Mesenchymal stem cell (in vitro differentiated cells and primary cell): ENCODE data around the gene PRDM12.
A peak's percentile ranks its signal among the peaks of the same experiment; 100 is the strongest.

Experiments used
- DNase-seq: peaks from one replicate; pipeline ENCODE4 v3.0.0-alpha.2; 2013
- H2AFZ ChIP-seq: one replicate; pipeline ENCODE4 v1.6.1; 2013; ENCODE audit warnings: low read depth, mild to moderate bottlenecking, control low read depth, inconsistent platforms, low read length, moderate library complexity
- H2AK5ac ChIP-seq: 2 replicates; pipeline ENCODE4 v1.6.1; 2013; ENCODE audit warnings: low read length, moderate library complexity, mild to moderate bottlenecking, inconsistent platforms; ENCODE audit not compliant: severe bottlenecking
- H2BK120ac ChIP-seq: one replicate; pipeline ENCODE4 v1.6.1; 2013; ENCODE audit warnings: low read depth, mild to moderate bottlenecking, inconsistent platforms, low read length, moderate library complexity
- H2BK12ac ChIP-seq, 2 experiments: one replicate each; pipeline ENCODE4 v1.6.1; 2013; ENCODE audit warnings: inconsistent platforms in 2 of 2, low read length in 2 of 2, mild to moderate bottlenecking in 2 of 2, moderate library complexity in 2 of 2, control low read depth in 1 of 2
- H2BK15ac ChIP-seq: one replicate; pipeline ENCODE4 v1.6.1; 2013; ENCODE audit warnings: mild to moderate bottlenecking, low read depth, inconsistent platforms; ENCODE audit not compliant: poor library complexity, severe bottlenecking
- H2BK5ac ChIP-seq: 2 replicates; pipeline ENCODE4 v1.6.1; 2013; ENCODE audit warnings: low read depth, mild to moderate bottlenecking, low read length, control low read depth, inconsistent platforms; ENCODE audit not compliant: poor library complexity, severe bottlenecking
- H3K14ac ChIP-seq, 2 experiments: one replicate each; pipeline ENCODE4 v1.6.1; 2013; ENCODE audit warnings: inconsistent platforms in 2 of 2, low read length in 2 of 2, control low read depth in 1 of 2, mild to moderate bottlenecking in 1 of 2, moderate library complexity in 1 of 2
- H3K18ac ChIP-seq, 2 experiments: one replicate each; pipeline ENCODE4 v1.6.1; 2013; ENCODE audit warnings: inconsistent platforms in 2 of 2, low read length in 2 of 2, control low read depth in 1 of 2, low read depth in 1 of 2, mild to moderate bottlenecking in 1 of 2
- H3K23ac ChIP-seq, 2 experiments: one replicate each; pipeline ENCODE4 v1.6.1; 2013; ENCODE audit warnings: inconsistent platforms in 2 of 2, low read length in 2 of 2, mild to moderate bottlenecking in 2 of 2, moderate library complexity in 2 of 2, control low read depth in 1 of 2
- H3K27ac ChIP-seq: 2 replicates; pipeline ENCODE4 v1.5.1; 2013; ENCODE audit warnings: mild to moderate bottlenecking, moderate library complexity, low read length, control low read depth, inconsistent platforms; ENCODE audit not compliant: poor library complexity, severe bottlenecking
- H3K27me3 ChIP-seq, 2 experiments: 2 replicates each; pipeline versions ENCODE4 v1.6.1 to v1.7.0; 2013; ENCODE audit warnings: low read length in 2 of 2, mild to moderate bottlenecking in 2 of 2, moderate library complexity in 2 of 2, control low read depth in 1 of 2, inconsistent platforms in 1 of 2; ENCODE audit not compliant: control insufficient read depth in 1 of 2, insufficient read depth in 1 of 2
- H3K36me3 ChIP-seq, 2 experiments: 2 replicates each; pipeline versions ENCODE4 v1.6.1 to v1.7.0; 2013; ENCODE audit warnings: low read length in 2 of 2, control low read depth in 1 of 2, inconsistent platforms in 1 of 2, low read depth in 1 of 2, mild to moderate bottlenecking in 1 of 2; ENCODE audit not compliant: insufficient read depth in 2 of 2, control insufficient read depth in 1 of 2
- H3K4ac ChIP-seq, 2 experiments: one replicate each; pipeline ENCODE4 v1.6.1; 2013; ENCODE audit warnings: inconsistent platforms in 2 of 2, low read length in 2 of 2, mild to moderate bottlenecking in 2 of 2, moderate library complexity in 2 of 2, control low read depth in 1 of 2, low read depth in 1 of 2
- H3K4me1 ChIP-seq: 2 replicates; pipeline ENCODE4 v1.6.1; 2013; ENCODE audit warnings: low read depth, low read length, control low read depth; ENCODE audit not compliant: control insufficient read depth, insufficient read depth
- H3K4me2 ChIP-seq: 2 replicates; pipeline ENCODE4 v1.6.1; 2013; ENCODE audit warnings: low read length, mild to moderate bottlenecking, inconsistent platforms; ENCODE audit not compliant: poor library complexity, severe bottlenecking
- H3K4me3 ChIP-seq, 2 experiments: 2 replicates each; pipeline versions ENCODE4 v1.5.1 to v1.7.0; 2013; ENCODE audit warnings: low read length in 2 of 2, mild to moderate bottlenecking in 2 of 2, control low read depth in 1 of 2, low read depth in 1 of 2; ENCODE audit not compliant: insufficient read depth in 1 of 2
- H3K79me1 ChIP-seq: replicated peaks from 2 replicates; pipeline ENCODE4 v1.6.1; 2013; ENCODE audit warnings: mild to moderate bottlenecking, control low read depth, low read length, inconsistent platforms; ENCODE audit not compliant: poor library complexity, severe bottlenecking
- H3K9ac ChIP-seq: 2 replicates; pipeline ENCODE4 v1.7.0; 2013; ENCODE audit warnings: mild to moderate bottlenecking, low read length, moderate library complexity
- H3K9me3 ChIP-seq: 2 replicates; pipeline ENCODE4 v1.7.0; 2013; ENCODE audit warnings: mild to moderate bottlenecking, low read length; ENCODE audit not compliant: control insufficient read depth
- H4K8ac ChIP-seq: one replicate; pipeline ENCODE4 v1.6.1; 2013; ENCODE audit warnings: inconsistent platforms, mild to moderate bottlenecking, low read length, moderate library complexity
- H4K91ac ChIP-seq: one replicate; pipeline ENCODE4 v1.6.1; 2013; ENCODE audit warnings: mild to moderate bottlenecking, low read length, inconsistent platforms
- WGBS: methylation state at CpG from one replicate; pipeline ENCODE4 v1.1.7; 2013; ENCODE audit warnings: mixed read lengths; 5-methylcytosine and 5-hydroxymethylcytosine counted together

PRDM12 gene

GRCh38 chr9:130720762-130721161, 56.4 kb downstream of the PRDM12 start:
- H3K79me1 ChIP-seq, result peaks cover 23% of the 10 kb centered on the region
- no peak for DNase-seq
- no peak overlapping the region for H2BK120ac ChIP-seq
- no peak overlapping the region for H3K18ac ChIP-seq
- H3K9ac ChIP-seq, result no peak overlapping the region
- no peak overlapping the region for H3K4me3 ChIP-seq
- no peak overlapping the region for H3K14ac ChIP-seq
- H4K8ac ChIP-seq, result no peak overlapping the region
- no peak overlapping the region for H3K4ac ChIP-seq
- H3K27me3 ChIP-seq, result no peaks in the 10 kb centered on the region
- H2AFZ ChIP-seq, result no peak overlapping the region
- no peak overlapping the region for H3K27ac ChIP-seq
- H2BK5ac ChIP-seq, result no peak overlapping the region
- H3K9me3 ChIP-seq, result no peaks in the 10 kb centered on the region
- H3K36me3 ChIP-seq, result no peaks in the 10 kb centered on the region
- no peak overlapping the region for H3K4me2 ChIP-seq
- no peak overlapping the region for H3K23ac ChIP-seq
- peaks cover 6% of the 10 kb centered on the region for H3K4me1 ChIP-seq
- 98% methylated on average over 10 of the region's 10 CpGs for WGBS
- no peak overlapping the region for H4K91ac ChIP-seq
- no peak overlapping the region for H2BK12ac ChIP-seq
- H2BK15ac ChIP-seq, result no peak overlapping the region
- no peak overlapping the region for H2AK5ac ChIP-seq

GRCh38 chr9:130728721-130729120, 64.3 kb downstream of the PRDM12 start:
- no peak overlapping the region for H3K4me2 ChIP-seq
- no peak overlapping the region for H2AFZ ChIP-seq
- H2BK12ac ChIP-seq, result no peak overlapping the region
- no peaks in the 10 kb centered on the region for H3K36me3 ChIP-seq
- DNase-seq, result peak; percentile 46
- no peak overlapping the region for H3K4ac ChIP-seq
- no peaks in the 10 kb centered on the region for H3K9me3 ChIP-seq
- no peak overlapping the region for H3K14ac ChIP-seq
- H2AK5ac ChIP-seq, result no peak overlapping the region
- H3K23ac ChIP-seq, result no peak overlapping the region
- H2BK5ac ChIP-seq, result no peak overlapping the region
- no peak overlapping the region for H2BK15ac ChIP-seq
- no peak overlapping the region for H4K8ac ChIP-seq
- peaks cover 15% of the 10 kb centered on the region for H3K79me1 ChIP-seq
- 67% methylated on average over 3 of the region's 3 CpGs for WGBS
- H2BK120ac ChIP-seq, result no peak overlapping the region
- H3K18ac ChIP-seq, result no peak overlapping the region
- H4K91ac ChIP-seq, result no peak overlapping the region
- peaks cover 4% of the 10 kb centered on the region for H3K4me1 ChIP-seq
- no peak overlapping the region for H3K27ac ChIP-seq
- no peak overlapping the region for H3K4me3 ChIP-seq
- H3K9ac ChIP-seq, result peak overlapping the region; percentile 49
- no peaks in the 10 kb centered on the region for H3K27me3 ChIP-seq

DNA sequence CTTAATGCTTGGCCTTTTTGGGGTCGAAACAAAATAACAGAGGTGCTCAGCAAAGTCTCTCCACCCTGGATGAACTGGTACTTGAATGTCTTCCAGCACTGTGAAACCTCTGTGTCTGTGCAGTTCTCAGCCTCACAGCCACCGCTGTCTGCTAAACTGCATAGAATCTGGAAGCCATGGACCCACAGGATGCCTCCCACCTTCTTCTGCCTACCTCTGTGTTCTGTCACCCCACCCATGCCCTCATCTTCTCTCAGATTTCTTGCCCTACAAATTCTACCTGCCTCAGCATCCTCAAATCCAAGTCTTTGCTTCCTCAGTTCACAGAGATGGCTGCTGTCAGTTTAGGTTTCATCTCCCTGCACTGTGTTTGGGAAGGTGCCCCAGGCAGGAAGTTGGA, 64.8 kb downstream of the PRDM12 start:
- Histone ChIP-seq H2BK15ac (no peak overlapping the region), H3K9ac (peak overlapping the region; percentile 49), H3K4me2 (no peak overlapping the region), H2BK120ac (no peak overlapping the region), H3K14ac (no peak overlapping the region), H4K91ac (no peak overlapping the region), H3K4me1 (peaks cover 4% of the 10 kb centered on the region), H3K27ac (no peak overlapping the region), H3K23ac (no peak overlapping the region), H3K36me3 (no peaks in the 10 kb centered on the region), H3K4me3 (no peak overlapping the region), H2AFZ (no peak overlapping the region), H2AK5ac (no peak overlapping the region), H3K79me1 (peaks cover 15% of the 10 kb centered on the region), H3K9me3 (no peaks in the 10 kb centered on the region), H2BK12ac (no peak overlapping the region), H2BK5ac (no peak overlapping the region), H3K27me3 (no peaks in the 10 kb centered on the region), H3K4ac (no peak overlapping the region), H4K8ac (no peak overlapping the region), H3K18ac (no peak overlapping the region)
- no peak for DNase-seq
- WGBS, result 93% methylated on average over 2 of the region's 2 CpGs

DNA sequence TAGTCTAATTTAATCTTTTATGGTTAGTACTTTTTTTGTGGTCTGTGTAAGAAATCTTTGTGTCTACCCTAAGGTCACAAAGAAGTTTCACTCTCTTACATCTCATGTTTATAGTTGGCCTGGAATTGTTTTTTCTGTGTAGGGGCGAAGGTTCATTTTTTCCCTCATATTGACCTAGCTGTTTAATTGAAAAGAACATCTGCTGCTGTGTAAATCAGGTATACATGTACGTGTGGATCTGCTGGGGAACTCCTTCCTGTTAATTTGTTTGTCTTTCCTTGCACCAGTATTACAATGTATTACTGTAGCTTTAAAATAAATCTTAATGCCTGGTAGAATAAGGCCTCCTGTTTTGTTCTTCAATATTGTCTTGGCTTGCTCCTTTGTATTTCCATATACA, 67.0 kb downstream of the PRDM12 start:
- H2AK5ac ChIP-seq, result no peak overlapping the region
- no peak overlapping the region for H2BK15ac ChIP-seq
- no peak overlapping the region for H2BK120ac ChIP-seq
- no peak overlapping the region for H4K91ac ChIP-seq
- no peak overlapping the region for H3K18ac ChIP-seq
- H3K9me3 ChIP-seq, result no peaks in the 10 kb centered on the region
- no peak overlapping the region for H4K8ac ChIP-seq
- H3K4me3 ChIP-seq, result no peak overlapping the region
- no CpG with 5 or more reads among the region's 2 CpGs for WGBS
- H3K23ac ChIP-seq, result no peak overlapping the region
- peaks cover 8% of the 10 kb centered on the region for H3K79me1 ChIP-seq
- H3K4ac ChIP-seq, result no peak overlapping the region
- H3K9ac ChIP-seq, result no peak overlapping the region
- H2BK12ac ChIP-seq, result no peak overlapping the region
- DNase-seq, result no peak
- H3K27ac ChIP-seq, result no peak overlapping the region
- no peaks in the 10 kb centered on the region for H3K36me3 ChIP-seq
- H2AFZ ChIP-seq, result no peak overlapping the region
- H3K14ac ChIP-seq, result no peak overlapping the region
- no peak overlapping the region for H2BK5ac ChIP-seq
- peaks cover 3% of the 10 kb centered on the region for H3K4me1 ChIP-seq
- H3K4me2 ChIP-seq, result no peak overlapping the region
- H3K27me3 ChIP-seq, result no peaks in the 10 kb centered on the region
